ENCODE data around the gene ADGRL3. TPM values are rescaled to one million over a fixed set of nuclear protein-coding genes. Genes with fewer than 3 reads are reported as not detected.
"Not testable (repeated sequence)": the region's sequence is repeated elsewhere in the genome, so short reads cannot be mapped to it uniquely, and the experiment has no call there.

The ADGRL3 gene
- total and polyA plus RNA-seq, 2 donors (not counting 1 experiment from before 2014, with no cell fraction given): not detected

DNA sequence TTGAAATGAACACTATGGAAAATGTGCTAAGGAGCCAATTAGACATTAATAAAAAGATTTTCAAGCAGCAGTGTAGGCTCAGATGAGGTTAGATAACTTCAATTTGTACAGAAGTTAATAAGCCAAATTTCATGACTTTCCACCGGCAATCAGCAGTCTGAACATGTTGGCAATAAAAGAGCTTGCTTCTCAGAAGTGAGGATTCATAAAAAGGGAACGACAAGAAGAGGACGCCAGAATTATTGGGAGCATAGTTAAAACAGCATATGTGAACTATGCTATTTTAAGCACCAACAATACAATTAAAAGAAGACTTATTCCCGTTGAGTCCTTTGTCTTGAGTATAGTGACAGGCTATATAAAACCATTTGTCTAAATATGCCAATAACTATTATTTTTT, 785.3 kb downstream of the ADGRL3 start:
- ChIA-PET CTCF (no interaction called here), POLR2A (no interaction called here)
- Mint-ChIP-seq H3K4me1 (no peaks in the 10 kb centered on the region), H3K4me3 (no peak overlapping the region), H3K27me3 (no peaks in the 10 kb centered on the region), H3K9me3 (ENCODE audit: insufficient read depth) (no peaks in the 10 kb centered on the region), H3K27ac (no peak overlapping the region)
- Histone ChIP-seq H2AFZ (ENCODE audit: insufficient read depth, low read depth, low read length, poor library complexity, severe bottlenecking) (no peak overlapping the region), H3K27me3 (replicated peaks in 1 of 4; ENCODE audit: control extremely low read depth in 1 of 4, control insufficient read depth in 3 of 4, insufficient read depth in 4 of 4, low read length in 3 of 4) (no peaks in the 10 kb centered on the region), H3K36me3 (replicated peaks in 1 of 2; ENCODE audit: control extremely low read depth in 1 of 2, control insufficient read depth in 1 of 2, extremely low read depth in 1 of 2, insufficient read depth in 2 of 2, low read length in 1 of 2) (no peaks in the 10 kb centered on the region), H3K79me2 (ENCODE audit: control insufficient read depth, insufficient read depth, low read length) (no peaks in the 10 kb centered on the region), H3K4me2 (replicated peaks; ENCODE audit: low read depth, low read length, poor library complexity, severe bottlenecking) (no peak overlapping the region), H4K20me1 (ENCODE audit: control insufficient read depth, insufficient read depth, low read length, poor library complexity, severe bottlenecking) (no peaks in the 10 kb centered on the region), H3K9me3 (ENCODE audit: control extremely low read depth in 1 of 3, control insufficient read depth in 2 of 3, insufficient read depth in 1 of 3, low read length in 2 of 3) (no peaks in the 10 kb centered on the region), H3K4me1 (ENCODE audit: control insufficient read depth in 2 of 2, insufficient read depth in 2 of 2, low read length in 2 of 2) (no peaks in the 10 kb centered on the region), H3K27ac (ENCODE audit: low read length in 2 of 2) (no peak overlapping the region), H3K9ac (ENCODE audit: low read length) (no peak overlapping the region), H3K4me3 (ENCODE audit: control extremely low read depth in 1 of 5, extremely low read depth in 1 of 5, insufficient read depth in 1 of 5, low read depth in 2 of 5, low read length in 4 of 5) (no peak overlapping the region)
- 86% methylated on average over 1 of the region's 4 CpGs for WGBS (ENCODE audit: insufficient coverage)
- TF ChIP-seq EZH2 (IDR thresholded peaks at IDR 0.05; ENCODE audit: borderline replicate concordance, insufficient read depth, low read depth, low read length, poor library complexity, severe bottlenecking): no peak
- TF ChIP-seq, protein P1, sequence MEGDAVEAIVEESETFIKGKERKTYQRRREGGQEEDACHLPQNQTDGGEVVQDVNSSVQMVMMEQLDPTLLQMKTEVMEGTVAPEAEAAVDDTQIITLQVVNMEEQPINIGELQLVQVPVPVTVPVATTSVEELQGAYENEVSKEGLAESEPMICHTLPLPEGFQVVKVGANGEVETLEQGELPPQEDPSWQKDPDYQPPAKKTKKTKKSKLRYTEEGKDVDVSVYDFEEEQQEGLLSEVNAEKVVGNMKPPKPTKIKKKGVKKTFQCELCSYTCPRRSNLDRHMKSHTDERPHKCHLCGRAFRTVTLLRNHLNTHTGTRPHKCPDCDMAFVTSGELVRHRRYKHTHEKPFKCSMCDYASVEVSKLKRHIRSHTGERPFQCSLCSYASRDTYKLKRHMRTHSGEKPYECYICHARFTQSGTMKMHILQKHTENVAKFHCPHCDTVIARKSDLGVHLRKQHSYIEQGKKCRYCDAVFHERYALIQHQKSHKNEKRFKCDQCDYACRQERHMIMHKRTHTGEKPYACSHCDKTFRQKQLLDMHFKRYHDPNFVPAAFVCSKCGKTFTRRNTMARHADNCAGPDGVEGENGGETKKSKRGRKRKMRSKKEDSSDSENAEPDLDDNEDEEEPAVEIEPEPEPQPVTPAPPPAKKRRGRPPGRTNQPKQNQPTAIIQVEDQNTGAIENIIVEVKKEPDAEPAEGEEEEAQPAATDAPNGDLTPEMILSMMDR (IDR thresholded peaks at IDR 0.05): no peak
- intact Hi-C loops (cut with micrococcal nuclease): no loop called here
- no peak for ATAC-seq (ENCODE audit: low read depth)
- DNase-seq: no peak

DNA sequence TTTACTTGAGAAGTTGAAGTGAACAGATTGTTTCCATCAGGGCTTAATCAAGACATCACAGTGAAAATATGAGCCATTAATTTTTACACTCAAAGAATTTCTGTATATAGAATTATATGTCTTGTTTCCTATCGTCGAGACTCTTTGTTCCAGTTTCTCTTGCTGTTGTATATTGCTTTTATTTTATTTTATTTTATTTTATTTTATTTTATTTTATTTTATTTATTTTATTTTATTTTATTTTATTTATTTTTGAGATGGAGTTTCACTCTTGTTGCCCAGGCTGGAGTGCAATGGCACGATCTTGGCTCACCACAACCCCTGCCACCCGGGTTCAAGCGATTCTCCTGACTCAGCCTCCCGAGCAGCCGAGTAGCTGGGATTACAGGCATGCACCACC, 786.8 kb downstream of the ADGRL3 start:
- CTCF ChIA-PET; POLR2A ChIA-PET; H3K27ac Mint-ChIP-seq; H3K9me3 Mint-ChIP-seq (ENCODE audit: insufficient read depth); H3K4me3 ChIP-seq (ENCODE audit: control extremely low read depth in 1 of 5, extremely low read depth in 1 of 5, insufficient read depth in 1 of 5, low read depth in 2 of 5, low read length in 4 of 5); ATAC-seq (ENCODE audit: low read depth); H3K9ac ChIP-seq (ENCODE audit: low read length); DNase-seq; H3K4me1 ChIP-seq (ENCODE audit: control insufficient read depth in 2 of 2, insufficient read depth in 2 of 2, low read length in 2 of 2); H4K20me1 ChIP-seq (ENCODE audit: control insufficient read depth, insufficient read depth, low read length, poor library complexity, severe bottlenecking); H2AFZ ChIP-seq (ENCODE audit: insufficient read depth, low read depth, low read length, poor library complexity, severe bottlenecking); H3K27ac ChIP-seq (ENCODE audit: low read length in 2 of 2); H3K9me3 ChIP-seq (ENCODE audit: control extremely low read depth in 1 of 3, control insufficient read depth in 2 of 3, insufficient read depth in 1 of 3, low read length in 2 of 3); H3K4me2 ChIP-seq (replicated peaks; ENCODE audit: low read depth, low read length, poor library complexity, severe bottlenecking); H3K79me2 ChIP-seq (ENCODE audit: control insufficient read depth, insufficient read depth, low read length); H3K27me3 Mint-ChIP-seq; H3K27me3 ChIP-seq (replicated peaks in 1 of 4; ENCODE audit: control extremely low read depth in 1 of 4, control insufficient read depth in 3 of 4, insufficient read depth in 4 of 4, low read length in 3 of 4); H3K36me3 ChIP-seq (replicated peaks in 1 of 2; ENCODE audit: control extremely low read depth in 1 of 2, control insufficient read depth in 1 of 2, extremely low read depth in 1 of 2, insufficient read depth in 2 of 2, low read length in 1 of 2); intact Hi-C loops (cut with micrococcal nuclease); H3K4me1 Mint-ChIP-seq; H3K4me3 Mint-ChIP-seq: not testable (repeated sequence)
- 100% methylated on average over 4 of the region's 7 CpGs for WGBS (ENCODE audit: insufficient coverage)

Measured in B cell (primary cell).